ENCODE measurements around the gene SH3RF3. TPM values are rescaled to one million over a fixed set of nuclear protein-coding genes. Genes with fewer than 3 reads are reported as not detected.

SH3RF3 gene
- 1 to 10 TPM; 1.3 to 2.5 TPM for total RNA-seq

GRCh38 chr2:109128616-109129355 lies at the start of gene SH3RF3:
SH3RF3 (plus strand) TSS chr2:109129205.
- Histone ChIP-seq H3K4me1 (no peaks in the 10 kb centered on the region), H3K9me3 (no peaks in the 10 kb centered on the region), H3K27ac (peak within 1 kb of the TSS; percentile 57), H3K4me3 (peak within 1 kb of the TSS; percentile 70), H3K9ac (ENCODE audit: low read depth in 2 of 2, low read length in 2 of 2) (peak within 1 kb of the TSS; percentile 38 to 76), H3K36me3 (no peaks in the 10 kb centered on the region), H3K27me3 (peaks cover 25% of the 10 kb centered on the region)
- intact Hi-C loops (cut with DNase I), result no loop called here
- peak; percentile 38 for DNase-seq
- no peak for TF ChIP-seq CTCF (IDR thresholded peaks at IDR 0.05)

DNA sequence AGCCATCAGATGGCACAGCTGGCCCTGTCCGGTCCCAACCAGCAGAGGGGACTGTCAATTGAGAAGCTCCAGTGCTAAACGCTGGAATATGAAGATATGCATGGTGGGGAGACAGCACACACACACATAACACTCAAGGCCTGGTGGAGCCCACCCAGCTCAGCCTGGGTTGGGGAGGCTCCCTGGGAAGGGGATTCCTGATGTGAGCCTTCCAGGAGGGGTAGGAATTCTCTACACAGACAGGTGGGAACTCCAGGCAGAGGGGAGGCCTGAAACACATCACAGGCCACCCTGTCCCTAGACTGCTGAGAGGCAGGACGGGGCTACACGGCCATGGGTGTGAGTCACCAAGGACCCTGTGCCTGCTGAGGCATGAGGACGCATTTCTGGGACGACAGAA lies 49.4 kb upstream of the SH3RF3 start:
- no peak for DNase-seq
- H3K4me1 ChIP-seq, result no peaks in the 10 kb centered on the region
- TF ChIP-seq CTCF (IDR thresholded peaks at IDR 0.05), result no peak

DNA sequence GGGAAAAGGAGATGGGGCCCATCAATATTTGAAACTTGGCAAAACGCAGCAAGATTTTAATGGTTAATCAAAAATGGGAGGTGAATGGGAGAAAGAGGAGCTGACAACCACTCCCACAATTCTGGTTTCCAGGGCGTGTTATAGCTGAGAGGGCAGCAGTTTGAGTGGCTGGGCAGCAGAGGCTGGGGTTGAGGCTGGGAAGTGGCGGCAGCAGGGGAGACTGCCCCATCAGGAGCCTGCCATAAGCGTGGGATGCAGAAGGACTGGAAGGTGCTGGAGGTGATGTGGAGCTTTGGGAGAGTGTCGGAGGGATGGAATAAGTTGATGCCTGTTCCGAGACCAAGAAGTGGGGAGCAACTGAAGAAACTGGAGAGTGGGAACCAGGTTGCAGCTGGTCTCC lies 48.9 kb upstream of the SH3RF3 start:
- intact Hi-C loops (cut with DNase I), result no loop called here
- no peaks in the 10 kb centered on the region for H3K9me3 ChIP-seq
- H3K4me1 ChIP-seq, result no peaks in the 10 kb centered on the region
- H3K27me3 ChIP-seq, result no peaks in the 10 kb centered on the region
- no peak overlapping the region for H3K9ac ChIP-seq (ENCODE audit: low read depth in 2 of 2, low read length in 2 of 2)
- no peak for DNase-seq
- TF ChIP-seq CTCF (IDR thresholded peaks at IDR 0.05), result no peak
- no peak overlapping the region for H3K27ac ChIP-seq
- no peak overlapping the region for H3K4me3 ChIP-seq
- no peaks in the 10 kb centered on the region for H3K36me3 ChIP-seq

More for the DNA sequence above, 49.4 kb upstream of the SH3RF3 start:
- intact Hi-C loops (cut with DNase I), result no loop called here
- H3K9me3 ChIP-seq, result no peaks in the 10 kb centered on the region
- H3K27ac ChIP-seq, result no peak overlapping the region
- no peaks in the 10 kb centered on the region for H3K36me3 ChIP-seq
- H3K9ac ChIP-seq (ENCODE audit: low read depth in 2 of 2, low read length in 2 of 2), result no peak overlapping the region
- H3K27me3 ChIP-seq, result no peaks in the 10 kb centered on the region
- H3K4me3 ChIP-seq, result no peak overlapping the region

- no peak for DNase-seq
- no peak overlapping the region for H3K4me3 ChIP-seq
- no peaks in the 10 kb centered on the region for H3K27me3 ChIP-seq
- H3K36me3 ChIP-seq, result no peaks in the 10 kb centered on the region
- no peaks in the 10 kb centered on the region for H3K9me3 ChIP-seq
- H3K9ac ChIP-seq (ENCODE audit: low read depth in 2 of 2, low read length in 2 of 2), result no peak overlapping the region
- no peak for TF ChIP-seq CTCF (IDR thresholded peaks at IDR 0.05)
- H3K27ac ChIP-seq, result no peak overlapping the region
- intact Hi-C loops (cut with DNase I), result no loop called here
- H3K4me1 ChIP-seq, result no peaks in the 10 kb centered on the region
Observed at GRCh38 chr2:109080757-109081156, 48.2 kb upstream of the SH3RF3 start.

GRCh38 chr2:109081374-109081773 lies 47.6 kb upstream of the SH3RF3 start:
- no peaks in the 10 kb centered on the region for H3K4me1 ChIP-seq
- no peak for TF ChIP-seq CTCF (IDR thresholded peaks at IDR 0.05)
- no peak for DNase-seq
- H3K27me3 ChIP-seq, result no peaks in the 10 kb centered on the region
- H3K36me3 ChIP-seq, result no peaks in the 10 kb centered on the region
- H3K9ac ChIP-seq (ENCODE audit: low read depth in 2 of 2, low read length in 2 of 2), result no peak overlapping the region
- H3K27ac ChIP-seq, result no peak overlapping the region
- intact Hi-C loops (cut with DNase I), result no loop called here
- H3K4me3 ChIP-seq, result no peak overlapping the region
- H3K9me3 ChIP-seq, result no peaks in the 10 kb centered on the region
